Psoas muscle (tissue), 8 donors: ENCODE measurements around the gene ADAMTS4. TPM values are rescaled to one million over a fixed set of nuclear protein-coding genes. Genes with fewer than 3 reads are reported as not detected.

Source experiments
- ATAC-seq, 4 donors: fragments of 200-7000 bp; cut with Tn5 transposase; one replicate each; pipeline ENCODE4 v1.9.1; 2020; ENCODE audit warnings: moderate library complexity in 3 of 4, mild to moderate bottlenecking in 2 of 4
- DNase-seq, 2 donors: peaks; one replicate each; pipeline ENCODE4 v3.0.0-alpha.2; 2020
- H3K27ac ChIP-seq: fragments of 200-600 bp; one replicate; pipeline ENCODE4 v1.8.0; 2022
- H3K27me3 ChIP-seq, 3 donors: fragments of 200-600 bp in 1 of 3; one replicate each; pipeline versions ENCODE4 v1.6.1 to v1.8.0; 2013 to 2022; ENCODE audit warnings: low read length in 2 of 3, mild to moderate bottlenecking in 2 of 3, moderate library complexity in 1 of 3; ENCODE audit not compliant: insufficient read depth in 3 of 3
- H3K36me3 ChIP-seq, 2 donors: fragments of 200-600 bp in 1 of 2; one replicate each; pipeline versions ENCODE4 v1.6.1 to v1.8.0; 2013 to 2022; ENCODE audit warnings: low read depth in 1 of 2, mild to moderate bottlenecking in 1 of 2, moderate library complexity in 1 of 2; ENCODE audit not compliant: insufficient read depth in 1 of 2
- H3K4me1 ChIP-seq: fragments of 200-600 bp; one replicate; pipeline ENCODE4 v1.8.0; 2022
- H3K4me3 ChIP-seq: fragments of 200-600 bp; one replicate; pipeline ENCODE4 v1.8.0; 2022; ENCODE audit warnings: mild to moderate bottlenecking
- H3K9me3 ChIP-seq: fragments of 200-600 bp; one replicate; pipeline ENCODE4 v1.8.0; 2022
- CTCF ChIP-seq: fragments of 200-600 bp; IDR thresholded peaks from one replicate; pipeline ENCODE4 v1.8.0; 2022; ENCODE audit warnings: antibody characterized with exemption
- WGBS, 3 donors: extraction: QIAGEN DNeasy Blood & Tissue Kit; methylation state at CpG; one replicate each; pipeline versions ENCODE4 v1.1.6 to v1.1.7; 2013; 5-methylcytosine and 5-hydroxymethylcytosine counted together
- intact Hi-C, 2 donors: fragments of 100-400 bp; cut with DNase I; formaldehyde crosslinking; loops; one replicate each; pipeline versions ENCODE4 v1.11.0 to v1.14.2; 2022
- polyA plus RNA-seq, 3 donors: library from polyadenylated mRNA; stranded (reverse); fragments of 200-250 nt; gene quantifications; one replicate each; pipeline ENCODE4 v1.2.3, GENCODE V29; 2013
- total RNA-seq, 4 donors: library from RNA; stranded (reverse); fragmentation: NEBNext Ultra II Directional in 2 of 4; extraction: Animal tissue kit (Norgen Biotek cat#: 25700) in 2 of 4; gene quantifications; one replicate each; pipeline versions ENCODE4 v1.2.1 to v1.2.4, GENCODE V29; 2021 to 2023
- donor health status: healthy with polysubstance abuse.
- donor health status: DM: no; HTN: no; CAD: no; lungs with moderate emphysema.
- donor health status: Bipolar disorder and iron deficiency.
- donor health status: healthy.
- donor health status: DM: yes; HTN: yes; CAD: no.
- donor health status: DM: no; HTN: no; CAD: no.
- donor health status: DM: no; HTN: no; CAD: no.
- donor health status: DM: yes; HTN: yes; CAD: no.

ADAMTS4 gene
- total and polyA plus RNA-seq, 7 donors = 0.88 to 8.9 (median 1.3) TPM

- no peak for ATAC-seq
- no peak for DNase-seq
- H3K27ac ChIP-seq = no peak within 1 kb of the TSS
- H3K4me1 ChIP-seq = no peaks in the 10 kb centered on the region
- no peak for TF ChIP-seq CTCF
- H3K36me3 ChIP-seq = no peaks in the 10 kb centered on the region
- no peak within 1 kb of the TSS for H3K4me3 ChIP-seq
- intact Hi-C loops = no loop called here
- H3K9me3 ChIP-seq = no peaks in the 10 kb centered on the region
- 48 to 54% (median 52%) methylated on average over 4 of the region's 4 CpGs for WGBS, 3 donors
- peaks cover 0 to 3% (median 0%) of the 10 kb centered on the region in 3 donors for H3K27me3 ChIP-seq
Measured at GRCh38 chr1:161238039-161238473, 39.2 kb upstream of the ADAMTS4 start, which contains the start of gene NR1I3. Gene NR1I3 (minus strand): TSS chr1:161238203. CDS start chr1:161236565, 1,638 bp downstream.

GRCh38 chr1:161235957-161236775 lies 37.3 kb upstream of the ADAMTS4 start:
- 78 to 83% (median 78%) methylated on average over 5 of the region's 5 CpGs for WGBS, 3 donors
- Histone ChIP-seq H3K4me1 (no peaks in the 10 kb centered on the region), H3K4me3 (no peak overlapping the region), H3K9me3 (no peaks in the 10 kb centered on the region), H3K27ac (no peak overlapping the region), H3K36me3 (no peaks in the 10 kb centered on the region), H3K27me3 (peaks cover 0 to 3% (median 0%) of the 10 kb centered on the region in 3 donors)
- intact Hi-C loops = no loop called here
- ATAC-seq (no peak), DNase-seq (no peak)
- no peak for TF ChIP-seq CTCF

- intact Hi-C loops = no loop called here
- TF ChIP-seq CTCF = no peak
- Histone ChIP-seq H3K27ac (no peak overlapping the region), H3K36me3 (peaks cover 8 to 28% of the 10 kb centered on the region in 2 donors), H3K4me1 (no peaks in the 10 kb centered on the region), H3K4me3 (no peak overlapping the region), H3K9me3 (no peaks in the 10 kb centered on the region), H3K27me3 (no peaks in the 10 kb centered on the region)
- 75 to 85% (median 76%) methylated on average over 9 of the region's 9 CpGs for WGBS, 3 donors
- DNase-seq (no peak), ATAC-seq (no peak)
Measured at GRCh38 chr1:161233102-161233501, 34.2 kb upstream of the ADAMTS4 start.

- TF ChIP-seq CTCF = no peak
- Histone ChIP-seq H3K27me3 (no peaks in the 10 kb centered on the region), H3K9me3 (no peaks in the 10 kb centered on the region), H3K4me1 (peaks cover 7% of the 10 kb centered on the region), H3K4me3 (no peak overlapping the region), H3K27ac (no peak overlapping the region), H3K36me3 (peaks cover 8 to 32% of the 10 kb centered on the region in 2 donors)
- ATAC-seq = no peak
- WGBS, 3 donors = 87 to 95% (median 94%) methylated on average over 7 of the region's 7 CpGs
- DNase-seq = no peak
- intact Hi-C loops = no loop called here
Measured at GRCh38 chr1:161230762-161231161, 31.9 kb upstream of the ADAMTS4 start.
